Effector memory CD8-positive, alpha-beta T cell (primary cell): ENCODE measurements around the gene NLRC3.

Experiments used
- ATAC-seq: fragments of 150-1000 bp; cut with Tn5 transposase; replicated peaks from 2 replicates; pipeline ENCODE4 v1.10.0; 2021; ENCODE audit warnings: mild to moderate bottlenecking, moderate library complexity
- DNase-seq, 3 experiments: peaks; one replicate each; pipeline ENCODE4 v3.0.0; 2021
- H3K27ac Mint-ChIP-seq, 2 donors: one replicate each; pipeline ENCODE4 v1.8.0; 2022; ENCODE audit warnings: mild to moderate bottlenecking in 2 of 2, mixed read lengths in 2 of 2, moderate library complexity in 2 of 2
- H3K27me3 Mint-ChIP-seq, 2 donors: one replicate each; pipeline ENCODE4 v1.8.0; 2022; ENCODE audit warnings: mixed read lengths in 2 of 2
- H3K36me3 Mint-ChIP-seq: one replicate; pipeline ENCODE4 v1.8.0; 2022; ENCODE audit warnings: mild to moderate bottlenecking, moderate library complexity, mixed read lengths; ENCODE audit not compliant: insufficient read depth
- H3K4me1 Mint-ChIP-seq, 2 donors: one replicate each; pipeline ENCODE4 v1.8.0; 2022; ENCODE audit warnings: low read depth in 2 of 2, mixed read lengths in 2 of 2
- H3K4me3 Mint-ChIP-seq, 2 donors: one replicate each; pipeline ENCODE4 v1.8.0; 2022; ENCODE audit warnings: mild to moderate bottlenecking in 2 of 2, mixed read lengths in 2 of 2, moderate library complexity in 2 of 2
- H3K9me3 Mint-ChIP-seq, 2 donors: one replicate each; pipeline ENCODE4 v1.8.0; 2022; ENCODE audit warnings: mixed read lengths in 2 of 2

The NLRC3 gene

DNA sequence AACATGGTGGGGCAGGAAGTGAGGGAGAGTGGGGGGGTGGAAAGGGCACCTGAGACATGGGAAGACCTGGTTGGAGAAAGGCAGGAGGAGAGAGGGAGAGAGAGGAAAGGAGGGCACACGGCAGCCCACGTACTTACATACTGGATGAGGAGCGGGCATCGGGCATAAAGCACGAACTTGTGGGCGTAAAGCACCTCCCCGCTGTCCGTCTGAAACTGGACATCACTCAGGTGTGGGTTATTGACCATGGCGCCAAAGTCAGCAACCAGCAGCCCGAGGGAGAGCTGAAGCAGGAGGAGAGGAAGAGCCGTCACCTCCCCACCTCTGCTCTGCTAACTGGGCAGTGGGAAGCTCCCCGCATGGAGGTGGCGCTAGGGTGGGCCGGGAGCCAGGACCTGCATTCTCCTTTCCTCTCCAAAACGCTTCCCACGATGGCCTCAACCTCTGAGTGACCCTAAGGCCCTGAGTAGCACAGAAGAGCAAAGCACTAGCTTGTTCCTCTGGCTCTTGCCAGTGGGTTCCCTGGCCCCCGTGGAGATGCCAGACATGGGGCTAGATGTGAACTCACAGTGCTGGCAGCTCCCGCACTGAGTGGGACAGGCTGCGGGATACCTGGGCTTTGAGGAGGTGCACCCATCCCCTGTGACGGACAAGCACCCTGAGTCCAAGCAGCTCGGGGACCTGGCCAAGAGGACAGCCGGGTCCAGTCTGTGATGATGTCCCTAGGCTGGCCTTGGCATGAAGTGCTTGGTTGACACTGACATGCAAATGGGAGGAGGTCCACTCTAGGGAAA lies 17.3 kb upstream of the NLRC3 start:
- H3K4me1 Mint-ChIP-seq: peaks cover 5 to 8% of the 10 kb centered on the region in 2 donors
- no peaks in the 10 kb centered on the region for H3K27me3 Mint-ChIP-seq
- no peak overlapping the region for H3K4me3 Mint-ChIP-seq
- H3K36me3 Mint-ChIP-seq: peaks cover 2% of the 10 kb centered on the region
- no peaks in the 10 kb centered on the region for H3K9me3 Mint-ChIP-seq
- ATAC-seq: no peak
- peak overlapping the region in 1 of 2 donors; percentile 35 for H3K27ac Mint-ChIP-seq
- no peak for DNase-seq

DNA sequence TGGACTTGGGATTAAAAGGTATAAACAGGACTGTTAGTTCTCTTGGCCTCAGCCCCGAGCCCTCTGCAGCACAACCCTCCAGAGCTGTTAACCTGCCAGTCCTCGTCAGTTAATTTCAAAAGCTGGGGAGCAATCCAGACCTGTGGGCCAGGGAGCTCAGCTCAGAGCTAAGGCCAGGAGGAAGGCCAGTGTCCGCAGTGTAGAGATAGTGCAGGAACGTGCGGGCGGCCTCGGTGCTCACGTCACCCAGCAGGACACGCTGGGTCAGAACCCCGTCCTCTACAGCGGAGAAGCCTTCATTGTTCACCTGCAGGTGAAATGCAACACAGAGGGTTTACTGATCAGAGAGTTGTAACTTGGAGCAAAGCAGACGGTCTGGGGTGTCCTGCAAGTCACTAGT lies 15.4 kb upstream of the NLRC3 start:
- Mint-ChIP-seq H3K4me3 (no peak overlapping the region), H3K36me3 (peaks cover 2% of the 10 kb centered on the region), H3K27ac (no peak overlapping the region), H3K9me3 (no peaks in the 10 kb centered on the region), H3K27me3 (no peaks in the 10 kb centered on the region), H3K4me1 (peaks cover 5 to 8% of the 10 kb centered on the region in 2 donors)
- no peak for DNase-seq
- no peak for ATAC-seq

DNA sequence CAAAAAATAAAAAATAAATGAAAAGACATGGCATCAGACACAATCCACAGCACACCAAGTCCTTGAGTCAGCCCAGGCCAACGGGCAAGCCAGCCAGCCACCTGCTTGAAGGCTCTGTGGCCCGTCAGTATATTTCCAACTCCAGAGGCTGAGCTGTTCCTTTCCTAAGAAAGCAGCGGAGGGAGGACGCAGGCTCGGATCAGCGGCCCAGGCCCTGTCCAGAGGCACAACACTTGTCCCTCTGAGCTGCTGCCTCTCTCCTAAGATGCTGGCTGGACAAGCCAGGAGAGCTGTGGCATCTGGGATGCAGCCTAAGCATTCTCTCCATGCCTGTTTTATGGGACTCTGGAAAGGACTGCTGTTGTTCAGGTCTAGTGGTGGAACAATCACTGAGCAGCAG lies 14.8 kb upstream of the NLRC3 start:
- Mint-ChIP-seq H3K9me3 (no peaks in the 10 kb centered on the region), H3K27ac (no peak overlapping the region), H3K4me1 (peaks cover 4 to 5% of the 10 kb centered on the region in 2 donors), H3K27me3 (no peaks in the 10 kb centered on the region), H3K36me3 (peaks cover 2% of the 10 kb centered on the region), H3K4me3 (no peak overlapping the region)
- ATAC-seq (no peak), DNase-seq (no peak)

DNA sequence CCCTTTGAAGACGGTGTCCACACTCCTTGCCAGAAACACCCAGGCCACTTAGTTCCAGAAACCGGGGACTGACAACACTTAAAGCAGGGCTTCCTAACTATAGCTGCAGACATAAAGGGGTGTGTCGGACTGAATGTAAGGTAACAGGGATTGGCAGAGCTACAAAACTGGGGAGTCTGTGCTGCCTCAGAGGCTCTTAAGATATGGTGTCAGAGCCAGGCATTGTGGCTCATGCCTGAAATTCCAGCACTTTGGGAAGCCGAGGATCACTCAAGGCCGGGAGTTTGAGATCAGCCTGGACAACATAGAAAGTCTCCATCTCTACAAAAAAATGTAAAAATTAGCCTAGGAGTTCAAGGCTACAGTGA lies 14.2 kb upstream of the NLRC3 start:
- H3K9me3 Mint-ChIP-seq: no peaks in the 10 kb centered on the region
- H3K27ac Mint-ChIP-seq: no peak overlapping the region
- H3K4me1 Mint-ChIP-seq: peaks cover 4 to 5% of the 10 kb centered on the region in 2 donors
- peaks cover 2% of the 10 kb centered on the region for H3K36me3 Mint-ChIP-seq
- no peak overlapping the region for H3K4me3 Mint-ChIP-seq
- no peaks in the 10 kb centered on the region for H3K27me3 Mint-ChIP-seq
- DNase-seq (no peak), ATAC-seq (no peak)

DNA sequence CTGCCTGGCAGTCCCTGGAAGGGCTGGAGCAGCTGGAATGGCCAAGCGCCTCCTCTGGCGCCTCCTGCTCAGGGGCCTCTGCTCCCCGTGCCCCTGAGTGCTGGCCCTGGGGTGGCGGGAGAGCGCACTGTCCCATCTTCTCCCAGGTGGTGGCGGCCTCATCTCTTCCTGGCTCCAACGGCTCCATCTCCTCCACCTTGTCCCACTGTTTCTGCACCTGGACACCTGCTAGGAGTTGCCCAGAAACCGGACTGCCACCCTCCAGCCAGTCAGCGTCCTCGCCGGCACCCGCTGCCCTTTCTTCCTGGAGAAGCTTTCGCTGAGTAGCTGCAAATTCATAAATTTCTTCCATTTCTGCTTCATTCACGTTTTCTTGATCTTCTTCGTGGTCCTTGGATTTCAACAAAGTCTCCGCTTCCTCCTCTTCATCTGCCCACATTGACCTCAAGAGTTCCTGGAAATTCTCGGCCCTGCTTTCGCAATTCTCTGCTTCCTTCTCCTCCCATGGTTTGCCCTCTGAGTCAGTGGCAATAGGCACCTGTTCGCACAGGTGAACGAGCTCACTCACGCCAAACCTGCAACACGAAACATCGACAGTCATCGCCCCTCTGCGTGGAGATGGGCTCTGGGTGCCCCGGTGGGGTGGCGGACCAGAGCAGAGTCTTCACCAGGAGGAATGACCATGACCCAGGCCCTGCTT lies 13.7 kb upstream of the NLRC3 start:
- Mint-ChIP-seq H3K36me3 (peaks cover 2% of the 10 kb centered on the region), H3K9me3 (no peaks in the 10 kb centered on the region), H3K4me3 (no peak overlapping the region), H3K4me1 (peaks cover 5 to 9% of the 10 kb centered on the region in 2 donors), H3K27ac (no peak overlapping the region), H3K27me3 (no peaks in the 10 kb centered on the region)
- no peak for ATAC-seq
- no peak for DNase-seq

DNA sequence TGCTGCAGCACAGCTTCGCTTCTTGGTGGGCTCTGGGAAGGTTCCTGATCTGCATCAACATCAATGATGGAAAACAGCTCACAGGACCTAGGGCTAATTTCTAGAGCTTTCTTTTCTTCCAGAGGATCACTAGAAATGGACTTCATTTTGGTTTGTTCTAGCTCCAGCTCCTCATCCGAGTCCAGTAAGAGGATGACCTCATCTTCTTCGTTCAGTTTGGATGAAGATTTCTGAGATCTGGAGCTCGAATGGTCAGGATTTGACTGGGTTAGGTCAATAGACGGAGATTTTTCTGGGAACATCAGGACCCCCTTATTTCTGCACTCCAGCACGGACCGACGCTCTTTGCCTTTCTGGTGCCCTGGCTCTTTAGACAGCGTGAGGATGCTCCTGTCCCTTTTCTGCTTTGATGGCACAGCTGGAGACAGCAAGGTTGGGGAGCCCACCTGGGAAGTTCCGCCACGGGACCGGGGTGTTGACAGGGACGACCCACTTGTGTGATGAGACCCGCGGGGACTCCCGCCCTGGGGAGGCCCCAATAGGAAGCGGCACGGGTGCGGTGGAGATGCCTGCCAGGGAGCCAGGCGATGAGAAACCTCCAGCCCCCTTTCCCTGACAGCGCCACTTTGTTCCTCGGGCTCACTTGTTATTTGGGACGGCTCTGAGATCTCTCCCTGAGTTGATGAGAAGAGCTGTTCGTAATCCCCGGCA lies 12.9 kb upstream of the NLRC3 start:
- no peak for ATAC-seq
- DNase-seq: no peak
- H3K27me3 Mint-ChIP-seq: no peaks in the 10 kb centered on the region
- H3K9me3 Mint-ChIP-seq: no peaks in the 10 kb centered on the region
- H3K27ac Mint-ChIP-seq: no peak overlapping the region
- no peak overlapping the region for H3K4me3 Mint-ChIP-seq
- H3K4me1 Mint-ChIP-seq: peaks cover 5 to 15% of the 10 kb centered on the region in 2 donors
- peaks cover 2% of the 10 kb centered on the region for H3K36me3 Mint-ChIP-seq

DNA sequence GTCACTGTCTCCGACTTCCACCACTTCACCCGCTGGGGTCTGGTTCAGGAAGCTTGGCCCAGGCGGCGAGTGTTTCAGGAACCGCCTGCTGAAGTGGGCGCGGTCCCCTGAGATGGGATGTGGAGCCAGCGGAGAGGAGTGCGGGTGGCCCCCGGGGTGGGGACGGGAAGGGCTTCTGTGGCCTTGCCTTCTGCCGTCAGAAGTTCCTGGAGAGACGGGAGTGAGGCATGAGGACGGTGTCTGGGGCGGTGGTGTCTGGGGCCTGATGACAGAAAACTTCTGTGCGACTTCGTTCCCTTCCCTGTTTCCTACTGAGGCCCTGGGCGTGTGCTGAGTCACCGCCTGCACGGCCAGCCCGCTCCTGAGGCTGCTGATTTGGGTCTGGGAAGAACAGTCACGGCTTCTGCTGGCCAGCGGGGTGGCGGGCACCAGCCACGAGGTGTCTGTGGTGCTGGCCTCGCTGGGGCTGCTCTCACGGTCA lies 12.3 kb upstream of the NLRC3 start:
- no peak for ATAC-seq
- Mint-ChIP-seq H3K27me3 (no peaks in the 10 kb centered on the region), H3K4me1 (peaks cover 5 to 15% of the 10 kb centered on the region in 2 donors), H3K36me3 (peaks cover 2% of the 10 kb centered on the region), H3K4me3 (no peak overlapping the region), H3K27ac (no peak overlapping the region), H3K9me3 (no peaks in the 10 kb centered on the region)
- DNase-seq: no peak

DNA sequence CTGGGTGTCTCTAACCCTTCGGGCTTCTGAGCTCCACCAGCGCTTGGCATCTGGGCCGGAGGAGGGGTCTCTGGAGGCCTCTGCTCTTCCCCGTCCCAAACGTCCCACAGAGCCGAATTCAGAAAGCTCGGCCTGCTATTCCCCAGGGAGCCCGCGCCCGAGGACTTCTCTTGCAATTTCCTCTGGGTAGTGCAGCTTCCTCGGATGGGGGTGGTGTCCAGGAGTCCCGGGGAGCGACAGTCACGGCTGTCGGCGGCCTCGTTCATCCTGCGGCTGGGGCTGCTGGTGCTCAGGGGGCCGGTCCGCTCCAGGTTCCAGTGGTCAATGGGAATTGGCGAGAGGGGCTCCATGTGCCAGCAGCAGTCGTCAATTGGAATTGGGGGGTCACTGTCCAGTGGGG lies 11.8 kb upstream of the NLRC3 start:
- H3K36me3 Mint-ChIP-seq: peaks cover 2% of the 10 kb centered on the region
- no peaks in the 10 kb centered on the region for H3K27me3 Mint-ChIP-seq
- no peak overlapping the region for H3K4me3 Mint-ChIP-seq
- no peaks in the 10 kb centered on the region for H3K9me3 Mint-ChIP-seq
- DNase-seq (no peak), ATAC-seq (no peak)
- H3K4me1 Mint-ChIP-seq: peaks cover 5 to 15% of the 10 kb centered on the region in 2 donors
- H3K27ac Mint-ChIP-seq: no peak overlapping the region

DNA sequence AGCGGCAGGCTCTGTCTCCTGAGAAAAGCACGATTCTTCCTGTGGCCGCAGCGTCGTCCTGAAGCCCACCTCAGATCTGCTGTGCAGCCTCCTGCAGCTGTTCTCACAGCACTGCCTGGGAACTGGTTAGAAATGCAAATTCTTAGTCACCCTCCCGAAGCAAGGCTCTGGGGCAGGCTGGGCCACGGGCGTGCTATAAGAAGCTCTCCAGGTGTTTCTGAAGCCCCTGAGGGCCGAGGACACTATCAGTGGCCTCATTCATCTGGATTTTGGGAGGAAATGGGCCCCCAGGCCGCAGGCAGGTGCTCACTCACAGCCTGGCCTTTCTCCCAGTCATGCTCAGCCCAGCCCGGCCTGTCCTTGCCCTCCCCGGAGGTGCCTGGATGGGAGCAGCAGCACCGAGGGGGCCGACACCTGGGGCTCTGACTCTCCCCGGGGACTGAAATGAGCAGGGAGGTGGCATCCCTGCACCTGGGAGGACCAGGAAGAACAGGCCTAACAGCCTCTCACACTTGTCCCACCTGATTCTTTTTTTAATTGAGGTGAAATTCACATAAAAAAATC lies 10.4 kb upstream of the NLRC3 start:
- Mint-ChIP-seq H3K27ac (no peak overlapping the region), H3K4me3 (no peak overlapping the region), H3K4me1 (peaks cover 5 to 15% of the 10 kb centered on the region in 2 donors), H3K36me3 (peaks cover 2% of the 10 kb centered on the region), H3K9me3 (no peaks in the 10 kb centered on the region), H3K27me3 (no peaks in the 10 kb centered on the region)
- DNase-seq (no peak), ATAC-seq (no peak)

DNA sequence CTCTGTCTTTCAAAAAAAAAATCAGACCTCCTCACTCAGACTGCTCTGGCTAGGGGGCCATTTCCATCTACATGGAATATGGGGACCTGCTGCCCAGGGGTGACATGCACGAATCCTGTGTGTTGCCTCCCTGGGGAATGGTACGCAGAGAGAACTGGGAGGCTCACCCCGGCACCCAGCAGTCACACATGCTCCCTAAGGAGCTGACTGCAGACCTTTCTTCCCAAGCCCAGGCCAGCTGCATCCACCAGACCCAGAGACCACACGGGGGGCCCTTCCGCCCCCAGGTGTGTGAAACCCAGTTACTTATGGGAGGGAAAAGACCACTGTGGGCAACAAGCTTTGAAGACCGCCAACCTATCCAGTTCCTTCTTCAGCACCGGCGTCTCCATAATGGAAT lies 7.2 kb upstream of the NLRC3 start:
- H3K27me3 Mint-ChIP-seq: no peaks in the 10 kb centered on the region
- peaks cover 15 to 16% of the 10 kb centered on the region in 2 donors for H3K4me1 Mint-ChIP-seq
- H3K9me3 Mint-ChIP-seq: no peaks in the 10 kb centered on the region
- H3K27ac Mint-ChIP-seq: no peak overlapping the region
- ATAC-seq (no peak), DNase-seq (no peak)
- no peak overlapping the region for H3K4me3 Mint-ChIP-seq
- peaks cover 3% of the 10 kb centered on the region for H3K36me3 Mint-ChIP-seq

DNA sequence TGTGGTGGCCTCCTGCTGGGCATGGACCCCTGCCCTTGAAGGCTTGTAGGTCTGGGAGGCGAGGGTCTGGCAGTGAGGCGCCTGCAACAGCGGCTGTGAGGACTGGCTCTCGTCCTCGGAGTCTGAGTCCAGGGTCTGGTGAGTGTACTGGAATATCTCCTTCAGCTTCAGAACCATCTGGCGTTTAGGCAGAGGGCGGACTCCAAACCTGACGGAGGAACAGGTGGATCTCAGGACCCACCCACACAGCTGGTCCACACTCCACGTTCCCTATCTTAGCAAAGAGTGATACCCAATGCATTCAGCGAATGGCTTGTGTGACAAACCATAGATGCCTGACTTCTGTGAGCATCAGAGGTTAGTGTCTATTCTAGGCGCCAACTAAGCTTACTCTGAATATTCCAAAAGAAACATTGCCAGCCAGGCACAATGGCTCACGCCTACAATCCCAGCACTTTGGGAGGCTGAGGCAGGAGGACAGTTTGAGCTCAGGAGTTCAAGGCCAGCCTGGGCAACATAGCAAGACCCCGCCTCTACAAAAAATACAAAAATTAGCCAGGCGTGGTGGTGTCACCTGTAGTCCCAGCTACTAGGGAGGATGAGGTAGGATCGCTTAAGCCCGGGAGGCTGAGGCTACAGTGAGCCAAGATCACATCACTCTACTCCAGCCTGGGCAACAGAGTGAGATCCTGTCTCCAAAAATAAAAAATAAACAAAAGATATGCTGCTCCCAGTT lies 6.3 kb upstream of the NLRC3 start:
- Mint-ChIP-seq H3K9me3 (no peaks in the 10 kb centered on the region), H3K27me3 (no peaks in the 10 kb centered on the region), H3K27ac (no peak overlapping the region), H3K36me3 (peaks cover 6% of the 10 kb centered on the region), H3K4me3 (peak overlapping the region in 1 of 2 donors; percentile 34), H3K4me1 (peaks cover 17 to 21% of the 10 kb centered on the region in 2 donors)
- ATAC-seq (no peak), DNase-seq (no peak)

DNA sequence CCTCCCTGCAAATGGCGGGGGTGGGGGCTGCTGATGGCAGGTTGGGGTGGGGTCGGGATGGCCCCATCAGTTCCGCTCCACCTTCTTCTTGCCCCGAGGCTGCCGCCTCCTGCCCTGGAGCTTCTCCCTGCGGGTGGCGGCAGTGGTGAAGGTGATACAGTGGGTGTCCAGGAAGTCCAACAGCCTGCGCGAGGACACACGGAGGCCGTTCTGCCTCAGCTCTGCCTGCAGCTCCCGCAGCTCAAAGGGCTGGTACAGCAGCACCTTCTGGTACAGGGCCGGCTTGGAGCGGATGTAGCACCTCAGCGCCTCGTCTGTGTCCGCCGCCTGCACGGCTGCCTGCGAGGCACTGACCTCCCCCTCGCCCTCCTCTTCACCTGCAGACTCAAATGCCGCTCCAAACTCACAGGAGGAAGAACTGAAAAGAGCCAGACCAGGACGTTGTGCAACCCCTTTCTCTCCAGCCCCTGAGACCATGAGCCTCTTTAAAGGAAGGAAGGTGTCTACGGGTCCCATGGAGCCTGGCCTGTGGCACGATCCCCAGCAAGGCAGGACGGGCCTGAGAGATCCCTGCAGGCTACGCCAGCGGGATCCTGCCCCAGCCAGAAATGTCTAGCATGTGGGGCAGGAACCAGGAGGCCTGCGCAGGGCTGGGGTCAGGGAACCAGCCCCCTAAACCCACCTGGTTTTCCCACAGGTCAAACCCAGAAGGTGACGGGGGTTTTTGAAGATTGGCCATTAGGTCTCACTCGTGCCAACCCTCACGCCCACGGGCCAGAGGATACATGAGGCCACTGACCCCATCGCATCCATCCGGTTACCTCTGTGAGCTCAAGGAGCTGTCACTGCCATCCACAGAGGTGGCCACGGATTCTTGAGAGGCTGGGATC lies 5.3 kb upstream of the NLRC3 start:
- no peaks in the 10 kb centered on the region for H3K9me3 Mint-ChIP-seq
- DNase-seq (no peak), ATAC-seq (no peak)

More for the DNA sequence above, 5.3 kb upstream of the NLRC3 start:
- Mint-ChIP-seq H3K27me3 (no peaks in the 10 kb centered on the region), H3K36me3 (peaks cover 15% of the 10 kb centered on the region), H3K4me3 (no peak overlapping the region), H3K27ac (peak overlapping the region in 1 of 2 donors; percentile 26), H3K4me1 (peaks cover 25 to 27% of the 10 kb centered on the region in 2 donors)
